AG09309 (cell line): ENCODE data around the gene LRGUK.

Experiments
- DNase-seq: peaks from one replicate; pipeline ENCODE4 v3.0.0-alpha.2; 2010; ENCODE audit warnings: low read depth
- H3K4me3 ChIP-seq: 2 replicates; pipeline ENCODE4 v1.5.1; 2011; ENCODE audit warnings: mild to moderate bottlenecking, low read depth, low read length, moderate library complexity; ENCODE audit not compliant: control insufficient read depth
- CTCF ChIP-seq: IDR thresholded peaks from 2 replicates; pipeline ENCODE4 v1.5.1; 2011; ENCODE audit warnings: mild to moderate bottlenecking, low read depth, low read length, inconsistent platforms; ENCODE audit not compliant: insufficient read depth, control insufficient read depth; ENCODE audit errors: missing control alignments

Gene LRGUK

GRCh38 chr7:134167250-134167649 lies 40.1 kb downstream of the LRGUK start:
- no peak for TF ChIP-seq CTCF
- no peak overlapping the region for H3K4me3 ChIP-seq
- DNase-seq = no peak

DNA sequence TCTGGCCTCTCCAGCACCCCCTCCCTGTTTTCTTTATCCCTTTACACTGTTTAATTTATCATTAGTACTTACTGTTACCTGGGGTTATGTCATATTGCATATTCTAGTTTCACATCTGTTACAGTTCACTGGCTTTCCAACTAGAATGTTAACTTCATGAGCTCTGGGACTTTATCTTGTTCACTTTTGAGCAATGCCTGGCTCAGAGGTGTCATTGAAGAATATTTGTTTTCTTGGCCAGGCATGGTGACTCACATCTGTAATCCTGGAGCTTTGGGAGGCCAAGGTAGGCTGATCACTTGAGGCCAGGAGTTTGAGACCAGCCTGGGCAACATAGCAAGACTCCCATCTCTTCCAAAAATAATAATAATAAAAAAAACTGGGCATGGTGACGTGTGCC lies 40.7 kb downstream of the LRGUK start:
- no peak overlapping the region for H3K4me3 ChIP-seq
- DNase-seq = no peak
- no peak for TF ChIP-seq CTCF

GRCh38 chr7:134174795-134175261 lies 47.7 kb downstream of the LRGUK start:
- TF ChIP-seq CTCF = no peak
- H3K4me3 ChIP-seq = no peak overlapping the region
- DNase-seq = peak; percentile 34

DNA sequence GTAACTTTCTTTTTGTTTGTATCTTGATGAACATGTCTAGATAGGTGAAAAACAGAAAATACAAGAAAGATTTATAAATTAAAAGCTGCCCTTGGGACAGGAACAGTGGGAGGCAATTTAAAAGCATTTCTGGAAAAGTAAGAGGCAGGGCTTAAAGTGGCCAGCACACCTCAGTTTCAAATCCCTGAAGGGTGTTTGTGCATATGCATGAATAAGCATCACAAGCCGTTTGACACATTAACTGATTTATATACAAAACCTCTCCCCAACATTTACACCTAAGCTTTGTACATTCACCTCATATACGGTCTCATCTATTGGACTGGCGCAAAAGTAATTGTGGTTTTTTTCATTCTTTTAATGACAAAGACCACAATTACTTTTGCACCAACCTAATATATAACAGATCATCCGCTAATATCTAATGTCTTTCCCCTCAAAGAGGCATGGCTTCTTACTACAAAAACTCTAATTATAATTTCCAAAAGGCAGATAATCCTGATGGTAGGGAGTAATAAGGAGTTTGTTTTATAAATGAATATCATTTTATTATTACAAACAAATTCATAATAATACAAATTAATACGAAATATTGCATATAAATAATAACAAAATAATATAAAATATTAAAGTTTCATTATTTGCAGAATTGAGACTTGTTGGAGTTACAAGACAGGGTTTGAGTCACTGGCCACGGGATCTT lies 48.3 kb downstream of the LRGUK start:
- DNase-seq = no peak
- H3K4me3 ChIP-seq = no peak overlapping the region
- no peak for TF ChIP-seq CTCF

- TF ChIP-seq CTCF = no peak
- H3K4me3 ChIP-seq = no peak overlapping the region
- DNase-seq = no peak
These were observed 48.9 kb downstream of the LRGUK start for GRCh38 chr7:134176037-134176350.

- no peak for TF ChIP-seq CTCF
- H3K4me3 ChIP-seq = no peak overlapping the region
- no peak for DNase-seq
These were observed 52.2 kb downstream of the LRGUK start for GRCh38 chr7:134179036-134180011.
